KMS-11 (cell line): ENCODE results near the gene DHX57.
"Not testable (repeated sequence)": the region's sequence is repeated elsewhere in the genome, so short reads cannot be mapped to it uniquely, and the experiment has no call there.

ENCODE experiments used
- H2AFZ ChIP-seq: fragments of 200-600 bp; sonication (generic); 2 replicates; pipeline ENCODE4 v1.6.1; 2016; ENCODE audit warnings: antibody characterized with exemption, mixed run types, low read depth
- H3K27ac ChIP-seq: fragments of 200-600 bp; sonication (generic); 2 replicates; pipeline ENCODE4 v1.6.1; 2016; ENCODE audit warnings: mild to moderate bottlenecking, mixed run types
- H3K27me3 ChIP-seq: fragments of 200-600 bp; sonication (generic); 2 replicates; pipeline ENCODE4 v1.6.1; 2017; ENCODE audit warnings: mild to moderate bottlenecking, low read depth, mixed run types, moderate library complexity; ENCODE audit not compliant: insufficient read depth
- H3K36me3 ChIP-seq: fragments of 200-600 bp; sonication (generic); 2 replicates; pipeline ENCODE4 v1.6.1; 2017; ENCODE audit warnings: mild to moderate bottlenecking, mixed run types; ENCODE audit not compliant: insufficient read depth
- H3K4me1 ChIP-seq: fragments of 200-600 bp; sonication (generic); 2 replicates; pipeline ENCODE4 v1.6.1; 2016; ENCODE audit warnings: mild to moderate bottlenecking, low read depth, mixed run types; ENCODE audit not compliant: poor library complexity, severe bottlenecking
- H3K4me2 ChIP-seq: fragments of 200-600 bp; sonication (generic); 2 replicates; pipeline ENCODE4 v1.7.0; 2016; ENCODE audit warnings: mild to moderate bottlenecking, mixed run types
- H3K4me3 ChIP-seq: fragments of 200-600 bp; sonication (generic); IDR thresholded peaks from 2 replicates; pipeline ENCODE4 v1.6.1; 2017; ENCODE audit warnings: low read depth, low read length, mixed read lengths; ENCODE audit not compliant: insufficient read depth
- H3K79me2 ChIP-seq: fragments of 200-600 bp; sonication (generic); 2 replicates; pipeline ENCODE4 v1.6.1; 2016; ENCODE audit warnings: low read depth, mixed run types; ENCODE audit not compliant: insufficient read depth
- H3K9ac ChIP-seq: fragments of 200-600 bp; sonication (generic); 2 replicates; pipeline ENCODE4 v1.6.1; 2016; ENCODE audit warnings: mild to moderate bottlenecking, mixed run types
- H4K20me1 ChIP-seq: fragments of 200-600 bp; sonication (generic); 2 replicates; pipeline ENCODE4 v1.6.1; 2016; ENCODE audit warnings: mild to moderate bottlenecking, mixed run types; ENCODE audit not compliant: insufficient read depth
- TF ChIP-seq, protein P1 (sequence below): fragments of 200-600 bp; sonication (generic); conservative IDR thresholded peaks from 2 replicates; pipeline ENCODE4 v1.6.1; 2017; ENCODE audit warnings: low read depth, mild to moderate bottlenecking, antibody characterized with exemption, low read length, moderate library complexity, mixed read lengths

Gene DHX57

DNA sequence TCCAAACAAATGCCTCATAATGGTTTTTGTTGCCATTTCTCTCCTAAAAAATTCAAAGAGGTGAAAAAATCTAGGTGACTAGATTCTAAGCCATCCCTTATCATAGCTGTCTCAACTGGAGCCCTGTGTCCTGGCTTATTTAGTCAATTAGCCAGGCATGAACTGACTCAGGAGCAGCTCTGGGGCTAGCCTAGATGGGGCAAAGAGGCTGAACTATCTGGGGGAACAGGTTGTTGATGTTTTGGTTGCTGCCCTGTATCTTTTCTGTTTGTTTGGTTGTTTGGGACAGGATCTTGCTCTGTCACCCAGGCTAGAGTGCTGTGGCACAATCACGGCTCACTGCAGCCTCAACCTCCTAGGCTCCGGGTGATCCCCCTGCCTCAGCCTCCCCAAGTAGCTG is 83.0 kb downstream of the DHX57 start:
- Histone ChIP-seq H3K27ac (no peak overlapping the region), H3K4me3 (no peak overlapping the region), H2AFZ (no peak overlapping the region), H3K79me2 (no peaks in the 10 kb centered on the region), H3K4me2 (no peak overlapping the region), H3K4me1 (no peaks in the 10 kb centered on the region), H4K20me1 (no peaks in the 10 kb centered on the region), H3K27me3 (no peaks in the 10 kb centered on the region), H3K9ac (no peak overlapping the region), H3K36me3 (no peaks in the 10 kb centered on the region)
- TF ChIP-seq, protein P1, sequence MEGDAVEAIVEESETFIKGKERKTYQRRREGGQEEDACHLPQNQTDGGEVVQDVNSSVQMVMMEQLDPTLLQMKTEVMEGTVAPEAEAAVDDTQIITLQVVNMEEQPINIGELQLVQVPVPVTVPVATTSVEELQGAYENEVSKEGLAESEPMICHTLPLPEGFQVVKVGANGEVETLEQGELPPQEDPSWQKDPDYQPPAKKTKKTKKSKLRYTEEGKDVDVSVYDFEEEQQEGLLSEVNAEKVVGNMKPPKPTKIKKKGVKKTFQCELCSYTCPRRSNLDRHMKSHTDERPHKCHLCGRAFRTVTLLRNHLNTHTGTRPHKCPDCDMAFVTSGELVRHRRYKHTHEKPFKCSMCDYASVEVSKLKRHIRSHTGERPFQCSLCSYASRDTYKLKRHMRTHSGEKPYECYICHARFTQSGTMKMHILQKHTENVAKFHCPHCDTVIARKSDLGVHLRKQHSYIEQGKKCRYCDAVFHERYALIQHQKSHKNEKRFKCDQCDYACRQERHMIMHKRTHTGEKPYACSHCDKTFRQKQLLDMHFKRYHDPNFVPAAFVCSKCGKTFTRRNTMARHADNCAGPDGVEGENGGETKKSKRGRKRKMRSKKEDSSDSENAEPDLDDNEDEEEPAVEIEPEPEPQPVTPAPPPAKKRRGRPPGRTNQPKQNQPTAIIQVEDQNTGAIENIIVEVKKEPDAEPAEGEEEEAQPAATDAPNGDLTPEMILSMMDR = no peak

DNA sequence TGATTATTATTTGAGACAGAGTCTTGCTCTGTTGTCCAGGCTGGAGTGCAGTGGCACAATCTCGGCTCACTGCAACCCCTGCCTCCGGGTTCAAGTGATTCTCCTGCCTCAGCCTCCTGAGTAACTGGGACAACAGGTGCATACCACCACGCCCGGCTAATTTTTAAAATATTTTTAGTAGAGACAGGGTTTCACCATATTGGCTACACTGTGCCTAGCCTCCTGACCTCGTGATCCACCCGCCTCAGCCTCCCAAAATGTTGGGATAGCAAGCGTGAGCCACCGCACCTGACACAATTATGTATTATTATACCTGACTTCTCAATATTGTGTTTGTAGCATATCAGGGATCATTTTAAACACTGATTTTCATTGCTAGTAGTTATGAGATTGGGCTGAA is 83.4 kb downstream of the DHX57 start:
- not testable (repeated sequence) for H2AFZ ChIP-seq, H3K4me2 ChIP-seq, H3K27me3 ChIP-seq, H4K20me1 ChIP-seq, H3K36me3 ChIP-seq, H3K27ac ChIP-seq, H3K9ac ChIP-seq, H3K4me1 ChIP-seq, H3K79me2 ChIP-seq, H3K4me3 ChIP-seq

DNA sequence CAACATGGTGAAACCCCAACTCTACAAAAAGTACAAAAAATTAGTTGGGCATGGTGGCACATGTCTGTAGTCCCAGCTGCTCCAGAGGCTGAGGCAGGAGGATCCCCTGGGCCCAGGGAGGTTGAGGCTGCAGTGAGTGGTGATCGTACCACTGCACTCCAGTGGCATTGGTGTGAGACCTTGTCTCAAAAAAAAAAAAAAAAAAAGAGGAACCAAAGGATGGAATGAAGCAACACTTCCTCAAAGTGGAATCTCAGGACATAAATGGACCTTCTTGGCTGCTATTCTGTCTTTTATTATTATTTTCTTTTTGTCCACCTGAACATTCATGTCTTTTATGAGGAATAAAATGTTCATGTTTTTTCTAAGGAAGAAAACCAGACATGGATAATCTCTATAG is 84.0 kb downstream of the DHX57 start:
- Histone ChIP-seq H3K79me2 (no peaks in the 10 kb centered on the region), H3K36me3 (no peaks in the 10 kb centered on the region), H3K9ac (no peak overlapping the region), H3K4me3 (no peak overlapping the region), H2AFZ (no peak overlapping the region), H3K4me1 (no peaks in the 10 kb centered on the region), H3K27ac (no peak overlapping the region), H3K27me3 (no peaks in the 10 kb centered on the region), H3K4me2 (no peak overlapping the region), H4K20me1 (no peaks in the 10 kb centered on the region)
- TF ChIP-seq, protein P1 = no peak

DNA sequence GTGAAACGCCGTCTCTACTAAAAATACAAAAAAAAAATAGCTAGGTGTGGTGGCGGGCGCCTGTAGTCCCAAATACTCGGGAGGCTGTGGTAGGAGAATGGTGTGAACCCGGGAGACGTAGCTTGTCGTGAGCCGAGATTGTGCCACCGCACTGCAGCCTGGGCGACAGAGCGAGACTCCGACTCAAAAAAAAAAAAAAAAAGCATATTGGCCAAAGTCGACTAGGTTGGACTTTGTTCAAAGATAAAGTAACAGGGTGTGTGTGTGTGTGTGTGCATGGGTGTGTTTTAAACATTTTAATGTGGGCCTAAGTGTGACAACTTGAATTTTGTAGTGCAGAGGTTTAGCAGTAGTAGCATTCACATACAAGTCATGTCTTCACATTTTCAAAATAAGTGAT is 86.0 kb downstream of the DHX57 start:
- Histone ChIP-seq H3K27ac (no peak overlapping the region), H3K79me2 (no peaks in the 10 kb centered on the region), H3K27me3 (no peaks in the 10 kb centered on the region), H3K4me1 (peaks cover 2% of the 10 kb centered on the region), H3K36me3 (no peaks in the 10 kb centered on the region), H3K4me3 (no peak overlapping the region), H3K9ac (no peak overlapping the region), H4K20me1 (no peaks in the 10 kb centered on the region), H2AFZ (no peak overlapping the region), H3K4me2 (no peak overlapping the region)
- TF ChIP-seq, protein P1 = no peak

DNA sequence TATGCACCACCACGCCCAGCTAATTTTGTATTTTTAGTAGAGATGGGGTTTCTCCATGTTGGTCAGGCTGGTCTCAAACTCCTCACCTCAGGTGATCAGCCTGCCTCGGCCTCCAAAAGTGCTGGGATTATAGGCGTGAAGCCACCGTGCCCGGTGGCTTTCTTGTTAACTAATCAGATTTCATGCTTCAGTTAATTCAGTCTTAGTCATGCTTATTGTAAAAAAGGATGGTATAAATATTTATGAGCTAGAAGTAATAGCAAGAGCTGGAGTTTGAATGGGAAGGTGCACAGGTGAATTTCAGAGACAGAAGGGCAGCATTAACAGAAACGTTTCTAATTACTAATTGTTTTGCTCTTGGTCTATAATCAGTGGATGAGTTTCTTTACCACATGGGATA is 87.4 kb downstream of the DHX57 start:
- Histone ChIP-seq H2AFZ (no peak overlapping the region), H3K4me1 (peaks cover 7% of the 10 kb centered on the region), H3K4me2 (no peak overlapping the region), H3K79me2 (no peaks in the 10 kb centered on the region), H4K20me1 (no peaks in the 10 kb centered on the region), H3K27me3 (no peaks in the 10 kb centered on the region), H3K36me3 (no peaks in the 10 kb centered on the region), H3K9ac (no peak overlapping the region), H3K4me3 (no peak overlapping the region), H3K27ac (no peak overlapping the region)
- TF ChIP-seq, protein P1 = no peak
